Esophagus muscularis mucosa (tissue), 4 donors: ENCODE results near the gene PTPRJ. TPM values are rescaled to one million over a fixed set of nuclear protein-coding genes. Genes with fewer than 3 reads are reported as not detected.

Experiments
- DNase-seq: peaks from one replicate; pipeline ENCODE4 v3.0.0-alpha.2; 2017; ENCODE audit errors: extremely low spot score
- H3K27ac ChIP-seq, 4 donors: fragments of 200-600 bp; sonication (generic); replicated peaks in 1 of 4; 1 replicate in 3 of 4; 2 replicates in 1 of 4; pipeline ENCODE4 v1.5.1; 2016 to 2019; ENCODE audit warnings: mild to moderate bottlenecking in 1 of 4
- H3K27me3 ChIP-seq, 4 donors: fragments of 200-600 bp; sonication (generic); one replicate each; pipeline versions ENCODE4 v1.5.1 to v1.6.0; 2016 to 2019
- H3K36me3 ChIP-seq, 4 donors: fragments of 200-600 bp; sonication (generic); one replicate each; pipeline ENCODE4 v1.5.1; 2016 to 2019
- H3K4me1 ChIP-seq, 4 donors: fragments of 200-600 bp; sonication (generic); one replicate each; pipeline ENCODE4 v1.5.1; 2016 to 2019
- H3K4me3 ChIP-seq, 4 donors: fragments of 200-600 bp; sonication (generic); 1 replicate in 2 of 4; 2 replicates in 2 of 4; pipeline ENCODE4 v1.5.1; 2016 to 2019; ENCODE audit warnings: mild to moderate bottlenecking in 4 of 4, moderate library complexity in 1 of 4
- H3K9me3 ChIP-seq, 4 donors: fragments of 200-600 bp; sonication (generic); 1 replicate in 3 of 4; 2 replicates in 1 of 4; pipeline ENCODE4 v1.5.1; 2016 to 2019
- EP300 ChIP-seq: sonication (generic); formaldehyde crosslinking; IDR thresholded peaks from one replicate; pipeline ENCODE4 v1.6.1; 2017; ENCODE audit warnings: antibody characterized with exemption
- POLR2A ChIP-seq: fragments of 450-650 bp; IDR thresholded peaks from one replicate; pipeline ENCODE4 v1.6.1; 2017; ENCODE audit warnings: antibody characterized with exemption, moderate library complexity, mild to moderate bottlenecking, low read depth
- POLR2AphosphoS5 ChIP-seq, 2 donors: sonication (generic); formaldehyde crosslinking; IDR thresholded peaks; one replicate each; pipeline ENCODE4 v1.6.1; 2017; ENCODE audit warnings: antibody characterized with exemption in 2 of 2
- WGBS: methylation state at CpG from one replicate; pipeline ENCODE4 v1.1.5; 2018; 5-methylcytosine and 5-hydroxymethylcytosine counted together
- intact Hi-C: fragments of 100-400 bp; cut with DNase I; formaldehyde crosslinking; loops from one replicate; pipeline ENCODE4 v1.15.1; 2023
- total RNA-seq, 4 donors: library from RNA; depleted of rRNA; stranded (reverse); fragments of >200 nt; gene quantifications; one replicate each; pipeline versions ENCODE4 v1.1.0 to v1.2.1, GENCODE V29; 2016
- TF ChIP-seq, protein P1 (sequence below), 3 experiments: fragments of 200-600 bp in 2 of 3; fragments of 450-650 bp in 1 of 3; sonication (generic) in 2 of 3; IDR thresholded peaks; one replicate each; pipeline ENCODE4 v1.5.1; 2017 to 2019; ENCODE audit warnings: antibody characterized with exemption in 3 of 3, mild to moderate bottlenecking in 2 of 3, moderate library complexity in 1 of 3

PTPRJ gene
- total RNA-seq, 4 donors from 2014 or later = 8.3 to 14.1 (median 10.5) TPM

GRCh38 chr11:48093795-48094642, 113.7 kb downstream of the PTPRJ start:
- Histone ChIP-seq H3K27me3 (peaks cover 0 to 11% (median 3%) of the 10 kb centered on the region in 4 donors), H3K4me3 (no peak overlapping the region), H3K36me3 (no peaks in the 10 kb centered on the region), H3K9me3 (no peaks in the 10 kb centered on the region), H3K4me1 (peaks cover 19 to 27% (median 26%) of the 10 kb centered on the region in 4 donors), H3K27ac (peak overlapping the region in 1 of 4 donors; percentile 24)
- TF ChIP-seq, protein P1, sequence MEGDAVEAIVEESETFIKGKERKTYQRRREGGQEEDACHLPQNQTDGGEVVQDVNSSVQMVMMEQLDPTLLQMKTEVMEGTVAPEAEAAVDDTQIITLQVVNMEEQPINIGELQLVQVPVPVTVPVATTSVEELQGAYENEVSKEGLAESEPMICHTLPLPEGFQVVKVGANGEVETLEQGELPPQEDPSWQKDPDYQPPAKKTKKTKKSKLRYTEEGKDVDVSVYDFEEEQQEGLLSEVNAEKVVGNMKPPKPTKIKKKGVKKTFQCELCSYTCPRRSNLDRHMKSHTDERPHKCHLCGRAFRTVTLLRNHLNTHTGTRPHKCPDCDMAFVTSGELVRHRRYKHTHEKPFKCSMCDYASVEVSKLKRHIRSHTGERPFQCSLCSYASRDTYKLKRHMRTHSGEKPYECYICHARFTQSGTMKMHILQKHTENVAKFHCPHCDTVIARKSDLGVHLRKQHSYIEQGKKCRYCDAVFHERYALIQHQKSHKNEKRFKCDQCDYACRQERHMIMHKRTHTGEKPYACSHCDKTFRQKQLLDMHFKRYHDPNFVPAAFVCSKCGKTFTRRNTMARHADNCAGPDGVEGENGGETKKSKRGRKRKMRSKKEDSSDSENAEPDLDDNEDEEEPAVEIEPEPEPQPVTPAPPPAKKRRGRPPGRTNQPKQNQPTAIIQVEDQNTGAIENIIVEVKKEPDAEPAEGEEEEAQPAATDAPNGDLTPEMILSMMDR (IDR thresholded peaks at IDR 0.05) = no peak
- TF ChIP-seq POLR2A (no peak), POLR2AphosphoS5 (IDR thresholded peaks at IDR 0.05) (no peak), EP300 (no peak)
- peak; percentile 68 for DNase-seq
- intact Hi-C loops = no loop called here
- WGBS = 32% methylated on average over 6 of the region's 6 CpGs

GRCh38 chr11:48094643-48095339, 114.4 kb downstream of the PTPRJ start:
- TF ChIP-seq, protein P1 (IDR thresholded peaks at IDR 0.05) = no peak
- no peak for TF ChIP-seq EP300
- no peak for TF ChIP-seq POLR2AphosphoS5 (IDR thresholded peaks at IDR 0.05)
- TF ChIP-seq POLR2A = no peak
- WGBS = 92% methylated on average over 9 of the region's 9 CpGs
- intact Hi-C loops = no loop called here
- Histone ChIP-seq H3K27ac (peak overlapping the region in 1 of 4 donors; percentile 24), H3K4me3 (no peak overlapping the region), H3K27me3 (peaks cover 0 to 11% (median 3%) of the 10 kb centered on the region in 4 donors), H3K9me3 (no peaks in the 10 kb centered on the region), H3K36me3 (no peaks in the 10 kb centered on the region), H3K4me1 (peaks cover 19 to 27% (median 26%) of the 10 kb centered on the region in 4 donors)
- DNase-seq = peak; percentile 60

- H3K4me3 ChIP-seq = no peak overlapping the region
- H3K9me3 ChIP-seq = no peaks in the 10 kb centered on the region
- TF ChIP-seq, protein P1 (IDR thresholded peaks at IDR 0.05) = no peak
- TF ChIP-seq EP300 (no peak), POLR2AphosphoS5 (IDR thresholded peaks at IDR 0.05) (no peak), POLR2A (no peak)
- 67% methylated on average over 12 of the region's 12 CpGs for WGBS
- no peak overlapping the region for H3K27ac ChIP-seq
- H3K27me3 ChIP-seq = peaks cover 0 to 13% (median 3%) of the 10 kb centered on the region in 4 donors
- intact Hi-C loops = no loop called here
- peak; percentile 26 for DNase-seq
- H3K36me3 ChIP-seq = no peaks in the 10 kb centered on the region
- H3K4me1 ChIP-seq = peaks cover 19 to 27% (median 26%) of the 10 kb centered on the region in 4 donors
Observed at GRCh38 chr11:48095779-48096470, 115.6 kb downstream of the PTPRJ start.

GRCh38 chr11:48096588-48097525, 116.5 kb downstream of the PTPRJ start:
- intact Hi-C loops = no loop called here
- Histone ChIP-seq H3K4me3 (no peak overlapping the region), H3K27ac (no peak overlapping the region), H3K4me1 (peaks cover 27 to 34% (median 30%) of the 10 kb centered on the region in 4 donors), H3K9me3 (no peaks in the 10 kb centered on the region), H3K36me3 (no peaks in the 10 kb centered on the region), H3K27me3 (peaks cover 0 to 15% (median 3%) of the 10 kb centered on the region in 4 donors)
- DNase-seq = peak; percentile 57
- no peak for TF ChIP-seq POLR2AphosphoS5 (IDR thresholded peaks at IDR 0.05)
- TF ChIP-seq, protein P1 (IDR thresholded peaks at IDR 0.05) = no peak
- TF ChIP-seq POLR2A = no peak
- no peak for TF ChIP-seq EP300
- 92% methylated on average over 6 of the region's 6 CpGs for WGBS
